ENCODE measurements around the gene MSRB3.

Gene MSRB3

GRCh38 chr12:65324056-65324455 is 45.6 kb downstream of the MSRB3 start:
- in situ Hi-C loops (cut with MboI; ENCODE audit: low sequenced_read_pairs) = no loop called here

GRCh38 chr12:65324551-65324950 is 46.1 kb downstream of the MSRB3 start:
- in situ Hi-C loops (cut with MboI; ENCODE audit: low sequenced_read_pairs) = no loop called here

- in situ Hi-C loops (cut with MboI; ENCODE audit: low sequenced_read_pairs) = no loop called here
These were observed 46.7 kb downstream of the MSRB3 start for GRCh38 chr12:65325183-65325582.

GRCh38 chr12:65326616-65327015 is 48.1 kb downstream of the MSRB3 start:
- in situ Hi-C loops (cut with MboI; ENCODE audit: low sequenced_read_pairs) = no loop called here

GRCh38 chr12:65327207-65328076 is 49.0 kb downstream of the MSRB3 start:
- in situ Hi-C loops (cut with MboI; ENCODE audit: low sequenced_read_pairs) = no loop called here

GRCh38 chr12:65329721-65330120 is 51.2 kb downstream of the MSRB3 start:
- in situ Hi-C loops (cut with MboI; ENCODE audit: low sequenced_read_pairs) = no loop called here

- in situ Hi-C loops (cut with MboI; ENCODE audit: low sequenced_read_pairs) = no loop called here
These were observed 51.8 kb downstream of the MSRB3 start for GRCh38 chr12:65330331-65330730.

GRCh38 chr12:65331456-65331855 is 53.0 kb downstream of the MSRB3 start:
- in situ Hi-C loops (cut with MboI; ENCODE audit: low sequenced_read_pairs) = no loop called here

GRCh38 chr12:65333649-65334048 is 55.2 kb downstream of the MSRB3 start:
- in situ Hi-C loops (cut with MboI; ENCODE audit: low sequenced_read_pairs) = no loop called here

- in situ Hi-C loops (cut with MboI; ENCODE audit: low sequenced_read_pairs) = no loop called here
These were observed 56.0 kb downstream of the MSRB3 start for GRCh38 chr12:65334521-65334920.

- in situ Hi-C loops (cut with MboI; ENCODE audit: low sequenced_read_pairs) = no loop called here
These were observed 56.7 kb downstream of the MSRB3 start for GRCh38 chr12:65335021-65335714.

GRCh38 chr12:65335981-65336380 is 57.5 kb downstream of the MSRB3 start:
- in situ Hi-C loops (cut with MboI; ENCODE audit: low sequenced_read_pairs) = no loop called here

- in situ Hi-C loops (cut with MboI; ENCODE audit: low sequenced_read_pairs) = no loop called here
These were observed 60.7 kb downstream of the MSRB3 start for GRCh38 chr12:65339161-65339560.

- in situ Hi-C loops (cut with MboI; ENCODE audit: low sequenced_read_pairs) = no loop called here
These were observed 64.7 kb downstream of the MSRB3 start for GRCh38 chr12:65343230-65343629.

- in situ Hi-C loops (cut with MboI; ENCODE audit: low sequenced_read_pairs) = no loop called here
These were observed 65.3 kb downstream of the MSRB3 start for GRCh38 chr12:65343801-65344200.

- in situ Hi-C loops (cut with MboI; ENCODE audit: low sequenced_read_pairs) = no loop called here
These were observed 77.0 kb downstream of the MSRB3 start for GRCh38 chr12:65355461-65355860.

- in situ Hi-C loops (cut with MboI; ENCODE audit: low sequenced_read_pairs) = no loop called here
These were observed 84.0 kb downstream of the MSRB3 start for GRCh38 chr12:65362234-65363031.

- in situ Hi-C loops (cut with MboI; ENCODE audit: low sequenced_read_pairs) = no loop called here
These were observed 85.6 kb downstream of the MSRB3 start for GRCh38 chr12:65364046-65364445.

GRCh38 chr12:65367396-65367795 is 88.9 kb downstream of the MSRB3 start:
- in situ Hi-C loops (cut with MboI; ENCODE audit: low sequenced_read_pairs) = no loop called here

GRCh38 chr12:65368055-65368454 is 89.6 kb downstream of the MSRB3 start:
- in situ Hi-C loops (cut with MboI; ENCODE audit: low sequenced_read_pairs) = no loop called here

- in situ Hi-C loops (cut with MboI; ENCODE audit: low sequenced_read_pairs) = no loop called here
These were observed 94.1 kb downstream of the MSRB3 start for GRCh38 chr12:65372574-65372973.
